GM23248 (cell line): ENCODE data around the gene KIF6. TPM values are rescaled to one million over a fixed set of nuclear protein-coding genes. Genes with fewer than 3 reads are reported as not detected.
A peak's percentile ranks its signal among the peaks of the same experiment; 100 is the strongest.

Source experiments
- DNase-seq: peaks from one replicate; pipeline ENCODE4 v3.0.0-alpha.2; 2015
- H2AFZ ChIP-seq: fragments of 200-600 bp; sonication (generic); 2 replicates; pipeline ENCODE4 v1.6.1; 2016; ENCODE audit warnings: antibody characterized with exemption
- H3F3A ChIP-seq: fragments of 200-600 bp; sonication (generic); 2 replicates; pipeline ENCODE4 v1.6.1; 2016; ENCODE audit warnings: mild to moderate bottlenecking, antibody characterized with exemption, mixed run types; ENCODE audit not compliant: insufficient read depth
- H3K27ac ChIP-seq: fragments of 200-600 bp; sonication (generic); 2 replicates; pipeline ENCODE4 v1.5.1; 2016; ENCODE audit warnings: mild to moderate bottlenecking
- H3K27me3 ChIP-seq: fragments of 200-600 bp; sonication (generic); replicated peaks from 2 replicates; pipeline ENCODE4 v1.6.1; 2016; ENCODE audit warnings: mild to moderate bottlenecking; ENCODE audit not compliant: insufficient read depth
- H3K36me3 ChIP-seq: fragments of 200-600 bp; sonication (generic); 2 replicates; pipeline ENCODE4 v1.6.1; 2016; ENCODE audit warnings: low read depth, mild to moderate bottlenecking
- H3K4me1 ChIP-seq: fragments of 200-600 bp; sonication (generic); 2 replicates; pipeline ENCODE4 v1.6.1; 2016; ENCODE audit warnings: mild to moderate bottlenecking; ENCODE audit not compliant: insufficient read depth
- H3K4me2 ChIP-seq: fragments of 200-600 bp; sonication (generic); one replicate; pipeline ENCODE4 v1.6.1; 2016; ENCODE audit warnings: mild to moderate bottlenecking; ENCODE audit not compliant: unreplicated experiment
- H3K4me3 ChIP-seq: fragments of 200-600 bp; sonication (generic); 2 replicates; pipeline ENCODE4 v1.5.1; 2016; ENCODE audit warnings: mild to moderate bottlenecking
- H3K79me2 ChIP-seq: fragments of 200-600 bp; sonication (generic); 2 replicates; pipeline ENCODE4 v1.6.1; 2016; ENCODE audit warnings: mild to moderate bottlenecking; ENCODE audit not compliant: insufficient read depth
- H3K9ac ChIP-seq: fragments of 200-600 bp; sonication (generic); 2 replicates; pipeline ENCODE4 v1.6.1; 2016; ENCODE audit warnings: mild to moderate bottlenecking
- H3K9me2 ChIP-seq: fragments of 200-600 bp; sonication (generic); 2 replicates; pipeline ENCODE4 v1.6.1; 2016; ENCODE audit warnings: mixed run types, mild to moderate bottlenecking, moderate library complexity; ENCODE audit not compliant: insufficient read depth
- H3K9me3 ChIP-seq: fragments of 200-600 bp; sonication (generic); one replicate; pipeline ENCODE4 v1.6.1; 2017; ENCODE audit warnings: low read depth
- H4K20me1 ChIP-seq: fragments of 200-600 bp; sonication (generic); 2 replicates; pipeline ENCODE4 v1.6.0; 2016; ENCODE audit not compliant: insufficient read depth
- EZH2 ChIP-seq: fragments of 200-600 bp; sonication (generic); IDR thresholded peaks from 2 replicates; pipeline ENCODE4 v1.6.1; 2018; ENCODE audit warnings: antibody characterized with exemption, mild to moderate bottlenecking; ENCODE audit not compliant: insufficient read depth, poor library complexity, severe bottlenecking
- EZH2phosphoT487 ChIP-seq: fragments of 200-600 bp; sonication (generic); IDR thresholded peaks from 2 replicates; pipeline ENCODE4 v1.6.1; 2018; ENCODE audit warnings: antibody characterized with exemption, moderate library complexity, mild to moderate bottlenecking, low read depth; ENCODE audit not compliant: insufficient read depth
- WGBS, 2 experiments: methylation state at CpG; one replicate each; pipeline ENCODE4 v1.1.6; 2015 to 2017; ENCODE audit warnings: low lambda C conversion rate in 2 of 2, low coverage in 1 of 2; ENCODE audit errors: missing lambda C conversion rate in 2 of 2; 5-methylcytosine and 5-hydroxymethylcytosine counted together
- in situ Hi-C: fragments of 300-500 bp; cut with MboI; formaldehyde crosslinking; loops from 2 replicates; pipeline ENCODE4 v1.15.0; 2020
- polyA plus RNA-seq: library from polyadenylated mRNA; unstranded; fragments of >200 nt; fragmentation: Nextera tagmentation; extraction: Ambion mirVana; gene quantifications from 2 replicates; pipeline ENCODE4 v1.2.1, GENCODE V29; 2016
- total RNA-seq: library from RNA; depleted of rRNA; stranded (reverse); fragments of >200 nt; shearing (Covaris generic); gene quantifications from 2 replicates; pipeline ENCODE4 v1.2.3, GENCODE V29; 2014

Gene KIF6
- total and polyA plus RNA-seq, 2 experiments from 2014 or later: 0.22 to 0.91 TPM

GRCh38 chr6:39432330-39433025, 292.7 kb downstream of the KIF6 start:
- Histone ChIP-seq H3K4me2 (peak overlapping the region; percentile 61), H3K9me2 (no peaks in the 10 kb centered on the region), H3K79me2 (no peaks in the 10 kb centered on the region), H4K20me1 (no peaks in the 10 kb centered on the region), H3K36me3 (no peaks in the 10 kb centered on the region), H3F3A (peaks cover 22% of the 10 kb centered on the region), H3K27ac (peak overlapping the region; percentile 73), H3K9me3 (no peaks in the 10 kb centered on the region), H2AFZ (peak overlapping the region; percentile 68), H3K4me3 (peak overlapping the region; percentile 31; the same call in 1 of the 2 replicates), H3K9ac (peak overlapping the region; percentile 62), H3K27me3 (no peaks in the 10 kb centered on the region), H3K4me1 (peaks cover 27% of the 10 kb centered on the region)
- 2 to 4% methylated on average over 11 of the region's 11 CpGs for WGBS, 2 experiments
- DNase-seq: peak; percentile 85
- in situ Hi-C loops: no loop called here
- TF ChIP-seq EZH2phosphoT487: no peak
- TF ChIP-seq EZH2: no peak

GRCh38 chr6:39430871-39431523, 294.2 kb downstream of the KIF6 start:
- no peak for TF ChIP-seq EZH2phosphoT487
- TF ChIP-seq EZH2: no peak
- no peaks in the 10 kb centered on the region for H3K79me2 ChIP-seq
- peaks cover 33% of the 10 kb centered on the region for H3F3A ChIP-seq
- H3K4me3 ChIP-seq: peak overlapping the region; percentile 31
- no peaks in the 10 kb centered on the region for H3K9me3 ChIP-seq
- peak overlapping the region; percentile 61 for H3K4me2 ChIP-seq
- H3K27ac ChIP-seq: peak overlapping the region; percentile 73
- in situ Hi-C loops: no loop called here
- no peaks in the 10 kb centered on the region for H3K36me3 ChIP-seq
- peaks cover 35% of the 10 kb centered on the region for H3K4me1 ChIP-seq
- DNase-seq: peak; percentile 65
- 6 to 9% methylated on average over 11 of the region's 11 CpGs for WGBS, 2 experiments
- H4K20me1 ChIP-seq: no peaks in the 10 kb centered on the region
- H3K9ac ChIP-seq: peak overlapping the region; percentile 62
- H2AFZ ChIP-seq: peak overlapping the region; percentile 68
- H3K27me3 ChIP-seq: no peaks in the 10 kb centered on the region
- H3K9me2 ChIP-seq: no peaks in the 10 kb centered on the region

GRCh38 chr6:39430446-39430845, 294.8 kb downstream of the KIF6 start:
- no peaks in the 10 kb centered on the region for H3K36me3 ChIP-seq
- WGBS, 2 experiments: 27 to 32% methylated on average over 1 of the region's 1 CpG
- in situ Hi-C loops: no loop called here
- H3K27me3 ChIP-seq: no peaks in the 10 kb centered on the region
- H3K4me1 ChIP-seq: peaks cover 40% of the 10 kb centered on the region
- H3K27ac ChIP-seq: peak overlapping the region; percentile 73
- no peak overlapping the region for H3K4me2 ChIP-seq
- peak; percentile 11 for DNase-seq
- peak overlapping the region; percentile 68 for H2AFZ ChIP-seq
- no peaks in the 10 kb centered on the region for H4K20me1 ChIP-seq
- peaks cover 39% of the 10 kb centered on the region for H3F3A ChIP-seq
- no peak overlapping the region for H3K9ac ChIP-seq
- H3K79me2 ChIP-seq: no peaks in the 10 kb centered on the region
- no peaks in the 10 kb centered on the region for H3K9me2 ChIP-seq
- no peak overlapping the region for H3K4me3 ChIP-seq
- H3K9me3 ChIP-seq: no peaks in the 10 kb centered on the region
- no peak for TF ChIP-seq EZH2
- TF ChIP-seq EZH2phosphoT487: no peak

GRCh38 chr6:39428816-39429215, 296.4 kb downstream of the KIF6 start:
- no peaks in the 10 kb centered on the region for H3K79me2 ChIP-seq
- H3K9me3 ChIP-seq: no peaks in the 10 kb centered on the region
- DNase-seq: no peak
- no peak overlapping the region for H3K9ac ChIP-seq
- TF ChIP-seq EZH2phosphoT487 (no peak), EZH2 (no peak)
- H3F3A ChIP-seq: peaks cover 44% of the 10 kb centered on the region
- no peak overlapping the region for H2AFZ ChIP-seq
- no peak overlapping the region for H3K4me2 ChIP-seq
- no peaks in the 10 kb centered on the region for H3K9me2 ChIP-seq
- no peaks in the 10 kb centered on the region for H3K27me3 ChIP-seq
- 91 to 93% methylated on average over 7 of the region's 7 CpGs for WGBS, 2 experiments
- no peak overlapping the region for H3K27ac ChIP-seq
- no peak overlapping the region for H3K4me3 ChIP-seq
- in situ Hi-C loops: no loop called here
- no peaks in the 10 kb centered on the region for H3K36me3 ChIP-seq
- no peaks in the 10 kb centered on the region for H4K20me1 ChIP-seq
- peaks cover 47% of the 10 kb centered on the region for H3K4me1 ChIP-seq
